NT2/D1 (cell line): ENCODE data around the gene ANKRD22.

Experiments
- YY1 ChIP-seq: IDR thresholded peaks from 2 replicates; pipeline ENCODE4 v1.6.1; 2011; ENCODE audit not compliant: insufficient read length, insufficient read depth
- ZNF274 ChIP-seq: IDR thresholded peaks from 2 replicates; pipeline ENCODE4 v1.6.1; 2011; ENCODE audit warnings: mild to moderate bottlenecking, low read depth, low read length

DNA sequence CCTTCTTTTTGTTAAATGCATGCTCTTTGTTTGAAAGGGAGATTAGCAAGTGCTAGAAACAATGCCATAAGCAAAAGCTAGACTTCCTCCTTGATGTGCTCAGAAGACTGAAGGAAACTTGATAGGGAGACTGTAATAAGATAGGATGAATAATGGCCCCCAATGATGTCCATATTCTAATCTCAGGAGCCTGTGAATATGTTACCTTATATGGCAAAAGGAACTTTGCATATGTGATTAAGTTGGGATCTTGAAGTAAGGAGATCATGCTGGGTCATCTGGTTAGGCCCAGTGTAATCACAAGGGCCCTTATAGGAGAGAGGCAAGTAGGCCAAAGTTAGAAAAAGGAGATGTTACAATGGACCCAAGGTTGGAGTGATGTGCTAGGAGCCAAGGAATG lies 62.7 kb downstream of the ANKRD22 start:
- TF ChIP-seq YY1 (no peak), ZNF274 (no peak)
